NCI-H2081 (cell line): ENCODE results near the gene PSMA6.
A peak's percentile ranks its signal among the peaks of the same experiment; 100 is the strongest.
"Not testable (repeated sequence)": the region's sequence is repeated elsewhere in the genome, so short reads cannot be mapped to it uniquely, and the experiment has no call there.

Source experiments
- DNase-seq, 2 experiments: peaks; one replicate each; lab custom pipeline; 2025; lab: John Stamatoyannopoulos, UW

Gene PSMA6

DNA sequence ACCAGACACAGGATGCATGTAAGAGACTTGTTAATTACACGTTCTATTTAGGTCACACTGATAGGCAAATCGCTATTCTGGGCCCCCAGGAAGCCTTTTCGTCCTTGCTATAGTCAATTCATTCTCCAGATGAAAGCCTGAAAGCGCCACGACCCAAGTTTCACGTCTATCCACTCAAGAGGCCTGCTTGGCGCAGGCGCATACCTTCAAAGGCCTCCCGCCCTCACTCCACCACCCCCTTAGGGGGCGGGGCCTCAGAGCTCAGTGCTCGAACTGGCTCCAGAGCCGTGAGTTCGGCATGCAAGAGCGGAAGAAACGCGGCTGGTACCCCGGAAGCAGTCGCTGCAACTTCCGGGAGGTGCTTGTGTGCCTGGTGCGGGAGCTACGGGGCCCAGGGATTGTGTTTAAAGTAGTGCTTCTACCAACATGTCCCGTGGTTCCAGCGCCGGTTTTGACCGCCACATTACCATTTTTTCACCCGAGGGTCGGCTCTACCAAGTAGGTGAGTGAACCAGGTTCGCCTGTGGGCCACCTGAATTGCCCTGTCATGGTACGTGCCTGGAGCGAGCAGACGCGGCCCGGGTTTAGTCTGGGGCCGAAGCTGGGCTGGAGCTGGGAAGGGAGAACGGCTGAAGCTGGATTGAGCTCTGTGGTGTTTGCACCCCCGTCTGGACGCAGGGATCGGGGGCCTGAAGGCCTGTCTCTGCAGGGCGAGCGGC lies at the start of gene PSMA6:
Gene PSMA6 (plus strand): TSS at position 332 of the 719 bp plus-strand sequence. CDS start 95 bp downstream, at position 427.
- DNase-seq: peak; percentile 99 to 100

DNA sequence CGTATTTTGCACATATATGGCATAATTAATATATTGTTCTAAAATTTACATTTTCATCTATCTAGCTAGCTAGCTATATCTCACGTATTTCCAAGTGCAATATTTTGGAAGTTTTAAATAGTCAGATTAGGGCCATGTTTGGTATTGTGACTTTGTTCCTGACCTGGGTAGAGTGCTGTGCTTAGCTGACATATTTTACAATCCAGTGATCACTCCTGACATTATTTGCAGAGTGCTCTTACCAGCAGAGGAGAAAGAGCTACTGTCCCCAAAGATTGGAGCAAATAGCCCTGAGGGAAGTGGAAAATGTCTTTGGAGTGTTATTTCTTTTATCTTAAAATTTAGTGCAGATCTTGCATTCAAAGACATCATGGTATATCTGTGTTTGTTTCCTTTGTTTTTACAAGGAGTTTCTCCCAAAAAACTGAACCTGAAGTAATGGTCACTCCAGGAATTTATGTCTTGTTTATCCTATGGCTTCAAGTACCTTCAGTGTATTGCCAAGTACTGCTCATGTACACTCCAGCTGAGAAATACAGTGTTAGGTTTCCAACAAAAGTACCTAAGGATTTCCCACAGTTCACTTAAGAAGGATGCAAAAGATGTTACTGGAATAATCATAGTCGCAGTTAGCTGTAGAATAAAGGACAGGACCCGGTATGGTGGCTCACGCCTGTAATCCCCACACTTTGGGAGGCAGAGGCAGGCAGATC lies 49.4 kb upstream of the PSMA6 start:
- DNase-seq: no peak

DNA sequence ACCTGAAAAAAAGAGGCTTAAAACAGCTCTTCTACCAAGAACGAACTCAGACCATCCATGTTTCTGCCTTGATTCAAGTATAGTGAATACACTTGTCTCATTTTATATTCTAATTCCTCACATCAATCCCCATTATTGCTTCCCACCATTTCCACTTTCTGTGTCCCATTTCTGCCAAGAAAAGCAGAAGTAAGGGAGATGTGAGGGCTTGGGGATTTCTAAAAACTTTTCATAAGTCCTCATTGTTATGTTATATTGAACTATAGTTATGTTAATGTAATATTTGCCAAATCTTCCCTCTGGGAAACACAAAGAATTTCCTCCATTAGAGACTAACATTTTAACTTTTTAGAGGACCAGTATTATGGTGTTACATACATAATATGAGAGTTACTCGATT lies 48.2 kb upstream of the PSMA6 start:
- no peak for DNase-seq

DNA sequence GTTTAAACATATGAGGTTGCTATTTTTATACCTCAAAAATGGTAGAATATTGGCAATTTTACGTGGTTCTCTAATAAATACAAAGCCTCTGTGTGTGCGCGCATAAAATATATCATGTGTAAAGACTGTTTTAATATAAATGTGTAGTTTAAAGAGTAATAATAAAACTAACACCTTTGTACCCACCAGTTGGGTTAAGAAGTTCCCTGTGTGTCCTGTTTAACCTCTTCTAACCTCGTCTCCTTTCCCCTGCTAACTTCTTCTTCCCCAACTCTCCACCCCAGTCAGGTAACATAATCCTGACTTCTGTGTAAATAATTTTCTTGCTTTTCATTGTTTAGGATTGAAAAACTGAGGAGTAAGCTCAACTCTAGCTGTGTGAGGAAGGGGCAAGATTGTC lies 47.6 kb upstream of the PSMA6 start:
- no peak for DNase-seq

DNA sequence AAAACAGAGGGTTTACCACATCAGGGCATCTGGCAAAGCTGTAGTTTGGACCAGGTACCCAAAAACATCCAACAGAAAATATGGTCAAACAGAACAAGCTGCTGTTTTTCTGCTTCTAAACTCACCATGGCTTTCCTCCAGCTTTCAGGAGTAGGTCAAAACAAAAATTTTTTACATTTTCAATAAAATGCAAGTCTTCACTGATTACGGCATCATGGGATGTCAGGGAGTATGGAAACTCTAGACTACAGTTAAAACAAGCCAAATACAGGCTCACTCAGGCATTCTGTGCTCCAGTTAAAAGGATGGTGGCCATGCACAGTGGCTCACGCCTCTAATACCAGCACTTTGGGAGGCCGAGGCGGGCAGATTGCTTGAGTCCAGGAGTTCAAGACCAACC lies 47.1 kb upstream of the PSMA6 start:
- DNase-seq: no peak

DNA sequence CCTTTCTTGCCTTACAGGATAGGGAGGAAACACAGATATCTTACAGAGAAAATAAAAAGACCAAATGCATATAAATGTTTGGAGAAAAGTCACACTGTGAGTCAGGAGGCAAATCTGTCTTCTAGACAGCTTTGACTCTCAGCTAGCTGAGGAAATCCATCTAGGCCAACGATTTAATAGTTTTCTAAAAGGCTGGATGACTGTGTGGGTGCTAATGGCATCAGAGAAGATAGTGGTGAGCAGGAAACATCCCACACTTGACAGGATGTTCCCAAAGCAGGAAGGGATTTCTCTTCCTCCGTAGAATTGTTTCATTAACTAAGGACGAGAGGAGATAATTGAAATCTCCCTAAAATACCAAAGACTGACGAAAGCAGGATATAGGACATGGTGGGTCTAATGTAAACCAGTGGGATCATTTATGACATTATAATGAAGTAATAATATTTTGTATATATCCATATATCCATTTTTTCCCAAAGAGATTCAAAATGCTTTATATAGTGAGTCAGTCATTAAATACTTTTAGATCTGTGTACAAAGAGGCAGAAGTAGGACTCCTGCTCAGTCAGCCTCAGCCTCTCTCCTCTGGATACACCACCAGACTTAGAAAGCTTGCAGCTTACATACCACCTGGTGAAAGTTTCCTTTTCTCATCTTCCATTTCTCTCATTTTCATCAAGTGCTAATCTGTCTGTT lies 44.3 kb upstream of the PSMA6 start:
- DNase-seq: no peak

DNA sequence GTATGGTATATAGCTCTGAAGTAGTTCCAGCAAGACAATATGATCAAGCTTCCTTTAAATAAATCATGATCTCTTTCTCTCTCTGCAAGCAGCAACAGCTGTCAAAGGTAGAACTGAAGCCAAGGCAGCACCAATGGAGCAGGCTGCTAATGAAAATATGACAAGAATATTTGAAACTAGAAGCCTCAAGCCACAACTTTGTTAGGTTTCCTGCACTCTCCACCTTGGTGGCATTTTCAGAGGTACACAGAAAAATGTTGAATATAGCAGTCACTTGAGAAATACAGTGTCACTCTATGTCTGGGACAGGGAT lies 43.8 kb upstream of the PSMA6 start:
- DNase-seq: no peak

DNA sequence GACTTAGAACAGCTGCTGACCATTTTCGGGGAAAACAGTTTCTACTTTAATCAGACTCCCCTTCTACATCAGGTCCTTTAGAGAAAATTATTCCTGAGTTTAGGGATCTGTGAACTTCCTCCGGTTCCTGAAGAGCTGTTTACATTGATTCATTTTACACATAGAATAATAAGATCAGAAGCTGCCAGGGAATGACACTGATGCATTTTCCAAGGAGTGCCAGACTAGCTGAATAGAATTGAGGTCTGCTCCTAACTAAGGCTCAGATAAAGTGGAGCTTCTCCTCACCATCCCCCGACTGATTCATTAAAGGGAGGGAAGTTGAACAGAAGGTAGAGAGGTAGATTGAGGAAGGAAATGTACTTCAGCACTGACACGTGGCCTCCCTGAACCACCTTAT lies 41.9 kb upstream of the PSMA6 start:
- DNase-seq: no peak

DNA sequence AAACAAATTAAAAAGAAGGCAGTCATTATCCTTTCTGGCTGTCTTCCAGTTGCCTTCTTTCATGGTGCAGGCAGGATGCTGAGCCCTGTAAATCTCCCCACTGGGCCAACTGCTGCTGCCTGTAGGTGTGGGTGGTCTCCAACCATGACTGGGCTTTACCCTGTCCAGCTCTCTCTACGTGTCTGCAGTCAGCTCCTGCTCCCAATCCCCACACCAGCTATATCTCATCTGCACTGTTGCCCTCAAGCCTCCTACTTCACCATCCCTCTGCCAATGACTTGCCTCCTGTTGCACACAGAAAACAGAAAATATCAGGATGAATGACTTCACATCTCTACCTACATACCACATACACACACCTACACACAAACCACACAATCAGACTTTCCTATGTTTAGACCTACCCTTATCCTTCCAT lies 39.7 kb upstream of the PSMA6 start:
- DNase-seq: no peak

DNA sequence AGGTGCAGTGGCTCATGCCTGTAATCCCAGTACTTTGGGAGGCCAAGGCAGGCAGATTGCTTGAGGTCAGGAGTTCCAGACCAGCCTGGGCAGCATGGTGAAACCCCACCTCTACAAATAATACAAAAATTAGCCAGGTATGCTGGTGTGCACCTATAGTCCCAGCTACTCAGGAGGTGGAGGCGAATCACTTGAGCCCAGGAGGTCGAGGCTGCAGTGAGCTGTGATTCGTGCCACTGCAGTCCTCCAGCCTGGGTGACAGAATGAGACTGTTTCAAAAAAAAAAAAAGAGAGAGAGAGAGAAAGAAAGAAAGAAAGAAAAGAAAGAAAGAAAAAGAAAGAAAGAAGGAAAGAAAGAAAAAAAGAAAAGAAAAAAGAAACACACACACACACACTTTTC lies 39.1 kb upstream of the PSMA6 start:
- DNase-seq: not testable (repeated sequence)

DNA sequence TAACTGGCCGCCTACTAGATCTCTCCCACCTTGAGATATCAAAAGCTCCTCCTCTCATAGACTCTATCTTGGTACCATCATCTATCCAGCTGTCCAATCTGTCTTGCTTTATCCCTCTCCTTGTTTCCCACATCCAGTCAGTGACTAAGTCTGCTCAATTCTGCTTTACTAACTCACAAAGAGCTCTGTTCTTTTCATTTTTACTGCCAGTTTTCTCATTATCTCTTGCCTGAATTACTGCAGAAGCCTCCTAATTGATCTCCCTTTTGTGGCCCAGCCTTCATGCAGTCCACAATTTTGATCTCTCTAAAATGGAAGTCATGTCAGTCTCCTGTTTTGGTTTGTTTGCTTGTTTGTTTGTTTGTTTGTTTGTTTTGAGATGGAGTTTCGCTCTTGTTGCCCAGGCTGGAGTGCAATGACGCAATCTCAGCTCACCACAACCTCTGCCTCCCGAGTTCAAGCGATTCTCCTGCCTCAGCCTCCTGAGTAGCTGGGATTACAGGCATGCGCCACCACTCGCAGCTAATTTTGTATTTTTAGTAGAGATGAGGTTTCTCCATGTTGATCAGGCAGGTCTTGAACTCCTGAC lies 38.1 kb upstream of the PSMA6 start:
- not testable (repeated sequence) for DNase-seq

DNA sequence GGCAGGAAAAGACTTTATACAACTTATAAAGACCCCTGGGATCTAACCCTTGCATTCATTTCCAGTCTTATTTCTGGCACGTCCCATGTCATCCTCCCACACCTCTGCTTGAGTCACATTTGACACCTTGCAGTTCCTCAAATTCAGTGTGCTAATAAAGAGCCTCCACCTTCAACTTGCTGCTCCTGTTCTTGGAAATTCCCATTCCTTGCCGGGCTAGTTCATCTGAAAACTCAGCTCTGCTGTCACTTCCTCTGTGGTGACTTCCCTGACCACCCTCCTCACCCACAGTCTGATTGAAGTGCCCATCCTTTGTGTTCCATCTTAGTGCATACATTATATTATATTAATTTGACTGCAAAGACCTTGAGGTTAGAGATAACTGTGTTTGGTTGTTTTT lies 37.4 kb upstream of the PSMA6 start:
- DNase-seq: no peak

DNA sequence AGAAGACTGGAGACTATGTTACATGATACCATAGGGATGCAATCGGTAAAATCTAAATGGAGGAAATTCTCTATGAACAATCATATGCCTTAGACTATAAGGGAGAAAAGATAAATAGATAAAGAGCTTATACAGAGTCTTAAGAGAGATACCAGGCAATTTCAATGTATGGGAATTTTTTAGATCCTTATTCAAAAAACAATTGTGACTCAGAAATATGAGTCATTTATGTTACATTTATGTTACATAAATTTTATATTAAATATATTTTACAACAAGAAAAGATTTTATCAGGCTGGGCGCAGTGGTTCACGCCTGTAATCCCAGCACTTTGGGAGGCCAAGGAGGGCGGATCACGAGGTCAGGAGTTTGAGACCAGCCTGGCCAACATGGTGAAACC lies 36.5 kb upstream of the PSMA6 start:
- no peak for DNase-seq

DNA sequence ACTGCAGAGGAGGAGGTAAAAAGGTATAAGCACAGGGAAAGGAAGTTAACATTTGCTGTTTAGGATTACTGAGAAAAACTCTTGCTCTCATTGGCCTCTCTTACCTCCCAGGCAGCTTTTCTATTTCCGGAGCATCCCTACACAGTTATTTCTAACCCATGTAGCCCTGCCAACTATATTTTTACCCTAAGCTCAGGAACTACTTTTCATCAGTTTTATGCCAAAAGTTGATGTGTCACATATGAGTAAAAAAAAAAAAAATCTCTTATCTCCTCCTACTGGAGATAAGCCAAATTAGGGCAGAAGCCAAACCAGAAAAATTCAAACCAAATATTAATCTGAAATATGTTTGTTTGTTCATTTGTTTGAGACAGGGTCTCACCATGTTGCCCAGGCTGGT lies 34.4 kb upstream of the PSMA6 start:
- no peak for DNase-seq

DNA sequence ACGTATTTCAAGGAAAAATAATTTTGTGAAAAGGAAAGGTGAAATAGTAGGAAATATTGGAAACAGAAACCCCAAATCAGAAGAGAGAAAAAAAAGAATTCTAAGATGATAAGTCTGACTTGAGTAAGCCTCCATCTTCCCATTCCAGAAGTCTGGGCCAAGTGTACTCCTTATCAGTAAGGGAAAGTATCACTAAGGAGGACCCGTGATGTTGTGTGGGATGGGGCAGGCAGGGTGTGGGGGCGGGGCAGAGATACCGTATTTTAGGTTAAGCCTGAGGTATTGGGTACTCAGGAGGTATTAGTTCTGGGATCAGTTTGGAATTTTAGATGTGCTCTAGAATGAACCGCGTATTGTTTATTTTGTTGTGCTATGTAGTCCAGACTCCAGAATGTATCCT lies 33.8 kb upstream of the PSMA6 start:
- DNase-seq: no peak

DNA sequence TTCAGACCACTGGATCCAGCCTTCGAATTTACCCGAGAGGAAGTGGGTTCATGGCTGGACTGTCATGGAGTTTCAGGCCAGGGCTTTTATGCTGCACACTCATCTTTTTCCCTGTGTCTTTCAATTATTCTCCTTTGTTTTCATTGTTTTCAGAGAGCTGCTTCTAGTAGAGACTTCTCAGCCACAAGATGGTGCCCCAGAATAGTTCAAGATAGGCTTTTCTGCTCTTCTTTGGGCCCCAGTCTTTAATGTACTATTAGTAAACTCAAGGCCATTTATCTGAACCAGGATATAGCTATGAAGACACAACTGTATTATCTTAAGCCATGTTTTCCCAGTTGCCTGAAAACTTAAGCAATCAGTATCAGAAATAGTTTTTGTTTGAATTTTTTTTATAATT lies 30.4 kb upstream of the PSMA6 start:
- DNase-seq: no peak

DNA sequence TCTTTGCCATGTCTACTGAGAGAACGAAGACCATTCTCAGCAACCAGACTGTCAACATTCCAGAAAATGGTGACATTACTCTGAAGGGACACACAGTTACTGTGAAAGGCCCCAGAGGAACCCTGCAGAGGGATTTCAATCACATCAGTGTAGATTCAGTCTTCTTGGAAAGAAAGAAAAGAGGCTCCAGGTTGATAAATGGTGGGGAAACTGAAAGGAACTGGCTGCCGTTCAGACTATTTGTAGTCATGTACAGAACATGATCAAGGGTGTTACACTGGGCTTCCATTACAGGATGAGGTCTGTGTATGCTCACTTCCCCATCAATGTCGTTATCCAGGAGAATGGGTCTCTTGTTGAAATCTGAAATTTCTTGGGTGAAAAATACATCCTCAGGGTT lies 29.7 kb upstream of the PSMA6 start:
- DNase-seq: no peak

DNA sequence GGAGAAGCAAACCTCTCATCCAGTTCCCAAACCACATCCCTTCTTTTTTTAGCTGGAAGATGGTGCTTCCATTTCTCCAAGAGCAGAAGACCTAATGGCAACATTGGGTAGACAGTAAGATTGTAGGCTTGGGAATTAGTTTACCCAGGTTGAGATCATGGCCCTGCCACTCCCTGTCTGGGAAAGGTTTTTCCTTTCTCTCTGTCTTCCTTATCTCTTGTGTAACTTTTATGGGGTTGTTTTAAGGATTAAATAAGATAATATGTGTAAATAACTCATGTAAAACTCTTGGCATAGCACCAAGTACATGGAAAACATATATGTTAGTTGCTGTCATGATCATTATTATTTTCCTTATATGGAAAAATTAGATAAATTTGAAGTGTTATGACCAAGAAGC lies 23.2 kb upstream of the PSMA6 start:
- no peak for DNase-seq

DNA sequence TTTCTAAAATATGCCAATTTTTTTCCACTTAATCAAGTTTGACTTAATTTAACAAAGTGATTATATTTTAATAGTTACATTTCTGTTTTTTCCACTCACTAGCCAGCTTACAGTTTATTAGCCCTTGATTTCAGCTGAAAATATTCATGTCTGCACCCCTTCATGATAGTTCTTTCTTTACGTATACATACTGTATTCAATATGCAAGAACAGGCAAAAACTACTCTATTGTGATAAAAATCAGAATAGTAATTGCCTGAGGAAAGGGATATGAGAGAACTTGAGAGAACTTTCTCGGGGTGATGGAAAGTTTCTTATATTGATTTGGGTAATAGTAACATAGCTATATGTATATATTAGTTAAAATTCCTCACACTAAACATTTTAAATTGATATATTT lies 17.4 kb upstream of the PSMA6 start:
- DNase-seq: no peak

DNA sequence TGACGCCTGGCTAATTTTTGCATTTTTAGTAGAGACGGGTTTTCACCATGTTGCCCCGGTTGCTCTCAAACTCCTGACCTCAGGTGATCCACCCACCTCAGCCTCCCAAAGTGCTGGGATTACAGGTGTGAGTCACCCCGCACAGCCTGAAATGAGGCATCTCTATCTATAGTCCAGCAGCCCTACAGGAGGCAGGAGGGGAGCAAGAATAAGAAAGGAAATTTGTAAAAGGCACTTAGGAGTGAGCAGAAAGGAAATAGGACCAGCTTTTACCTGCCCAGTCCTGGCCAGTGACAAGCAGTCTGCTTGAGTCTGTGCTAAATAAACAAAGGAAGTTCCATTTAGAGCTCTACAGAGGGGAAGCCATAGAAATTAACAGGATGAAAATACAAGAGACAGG lies 15.0 kb upstream of the PSMA6 start:
- DNase-seq: peak; percentile 8 to 36

DNA sequence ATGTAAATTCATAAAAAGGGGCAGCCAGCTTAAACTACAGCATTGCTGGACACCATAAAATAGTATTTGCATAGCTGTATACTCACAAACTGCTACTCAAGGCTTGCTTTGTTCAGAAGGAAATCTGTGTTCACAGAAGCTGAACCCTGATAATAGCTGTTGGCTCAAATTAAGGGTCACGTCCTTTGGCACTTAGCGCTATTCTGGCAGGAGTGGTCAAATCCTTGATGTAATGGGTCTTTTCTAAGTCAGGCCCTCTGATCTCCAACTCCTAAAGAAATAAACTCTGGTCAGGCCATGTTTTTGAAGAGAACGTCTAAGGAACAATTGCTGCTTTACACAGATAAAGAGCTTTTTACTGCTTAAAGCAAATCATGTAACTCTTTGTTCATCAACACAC lies 12.8 kb upstream of the PSMA6 start:
- no peak for DNase-seq

DNA sequence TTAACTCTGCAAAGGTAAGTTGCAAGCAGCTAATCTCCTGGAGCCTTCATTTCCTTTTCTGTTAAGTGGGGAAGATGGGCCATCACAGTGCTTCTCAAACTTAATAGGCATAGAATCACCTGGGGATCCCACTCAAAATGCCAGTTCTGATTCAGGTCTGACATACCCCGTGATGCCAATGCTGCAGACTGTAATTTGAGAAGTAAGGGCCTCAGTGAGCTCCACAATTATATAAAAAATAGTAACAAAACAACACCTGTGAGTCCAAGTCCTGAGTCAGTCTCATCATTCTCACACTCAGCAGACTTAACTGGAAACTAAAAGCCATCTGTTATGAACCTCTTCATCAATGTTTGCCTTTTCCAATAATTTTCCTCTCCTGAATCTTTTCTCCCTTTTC lies 10.8 kb upstream of the PSMA6 start:
- DNase-seq: no peak

DNA sequence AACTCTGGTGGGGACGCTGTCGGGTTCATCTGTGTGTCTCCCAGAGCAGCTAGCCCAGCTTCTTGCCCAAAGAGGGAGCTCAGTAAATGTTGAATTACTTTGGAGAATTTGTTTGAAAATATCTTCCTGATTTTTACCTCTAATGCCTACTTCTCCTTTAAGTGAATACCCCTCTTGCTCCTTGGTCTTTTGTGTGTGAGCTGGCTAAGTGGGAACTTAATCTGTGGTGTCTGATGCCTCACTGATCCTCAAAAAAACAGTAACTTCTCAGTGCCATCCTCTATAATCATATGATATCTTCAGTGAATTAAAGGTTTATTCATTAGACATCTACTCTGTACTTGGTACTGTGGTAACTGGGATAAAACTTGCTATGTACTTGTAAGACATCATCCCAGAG lies 7.7 kb upstream of the PSMA6 start:
- no peak for DNase-seq
